ENCODE measurements around the gene TRIM34.
"Not testable (repeated sequence)": the region's sequence is repeated elsewhere in the genome, so short reads cannot be mapped to it uniquely, and the experiment has no call there.

Gene TRIM34

DNA sequence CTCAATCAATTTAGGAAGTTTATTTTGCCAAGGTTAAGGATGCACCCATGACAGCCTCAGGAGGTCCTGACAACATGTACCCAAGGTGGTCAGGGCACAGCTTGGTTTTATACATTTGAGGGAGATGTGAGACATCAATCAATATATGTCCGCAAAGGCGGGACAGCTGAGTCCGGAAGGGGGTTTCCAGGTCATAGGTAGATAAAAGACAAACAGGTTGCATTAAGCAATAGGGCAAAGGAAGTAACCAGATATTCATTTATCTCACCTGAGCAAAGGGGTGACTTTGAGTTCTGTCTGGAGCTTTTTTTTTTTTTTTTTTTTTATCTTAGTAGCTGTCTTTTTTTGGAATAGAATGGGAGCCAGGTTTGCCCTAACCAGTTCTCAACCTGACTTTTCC lies 2.0 kb upstream of the TRIM34 start:
- DNase-seq: no peak

DNA sequence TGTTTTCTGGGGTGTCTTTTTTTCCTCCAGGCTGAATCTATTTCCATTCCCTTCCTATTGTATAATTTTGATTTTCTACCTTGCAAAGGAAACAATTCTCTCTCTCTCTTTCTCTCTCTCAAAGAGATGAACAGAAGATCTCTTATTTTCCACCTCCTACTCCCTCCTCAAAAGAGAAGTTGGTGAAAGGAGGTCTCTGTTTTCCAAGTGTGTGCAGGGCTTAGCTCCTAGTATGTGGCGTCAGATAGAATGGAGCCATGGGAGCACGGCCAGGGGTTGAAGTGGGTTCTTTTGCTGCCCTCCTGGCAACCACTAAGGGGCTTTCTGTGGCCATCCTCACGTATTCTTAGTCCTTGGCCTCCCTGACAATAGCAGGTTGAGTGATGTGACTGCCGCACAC lies 480 bp downstream of the TRIM34 start:
- no peak for DNase-seq

- DNase-seq: no peak
Measured at GRCh38 chr11:5626196-5626595, 1.4 kb downstream of the TRIM34 start.

DNA sequence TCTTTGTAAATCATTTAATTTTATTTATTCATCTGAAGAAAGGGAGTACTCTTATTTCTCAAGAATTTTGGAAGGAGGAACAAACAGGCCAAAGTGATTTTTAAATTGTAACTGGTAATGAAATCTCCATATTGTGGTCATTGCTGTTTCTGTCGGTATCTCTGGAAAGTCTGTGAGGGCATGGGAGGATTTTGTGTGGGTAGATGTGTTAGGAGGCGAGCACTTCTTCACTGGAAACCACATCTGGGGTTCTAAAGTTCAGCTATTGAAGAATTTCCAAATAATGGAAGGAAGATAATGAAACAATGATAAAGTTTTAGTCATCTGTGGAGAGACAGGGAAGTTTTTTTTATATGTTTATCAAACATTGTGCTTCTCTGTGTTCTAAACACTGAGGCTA lies 6.6 kb downstream of the TRIM34 start:
- no peak for DNase-seq

- no peak for DNase-seq
Measured at GRCh38 chr11:5631969-5632635, 7.3 kb downstream of the TRIM34 start.

DNA sequence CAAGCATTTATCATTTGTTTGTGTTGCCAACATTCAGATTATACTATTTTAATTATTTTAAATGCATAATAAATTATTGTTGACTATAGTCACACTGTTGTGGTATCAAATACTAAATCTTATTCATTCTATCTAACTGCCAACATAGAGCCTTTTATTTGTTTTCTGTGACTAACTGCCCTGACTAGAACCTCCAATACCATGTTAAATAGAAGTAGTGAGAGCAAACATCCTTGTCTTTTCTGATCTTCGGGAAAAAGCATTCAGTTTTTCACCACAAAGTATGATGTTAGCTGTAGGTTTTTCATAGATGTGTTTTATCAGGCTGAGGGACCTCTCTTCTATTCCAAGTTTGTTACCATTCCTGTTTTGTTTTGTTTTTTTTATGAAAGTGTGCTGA lies 15.2 kb downstream of the TRIM34 start:
- no peak for DNase-seq

DNA sequence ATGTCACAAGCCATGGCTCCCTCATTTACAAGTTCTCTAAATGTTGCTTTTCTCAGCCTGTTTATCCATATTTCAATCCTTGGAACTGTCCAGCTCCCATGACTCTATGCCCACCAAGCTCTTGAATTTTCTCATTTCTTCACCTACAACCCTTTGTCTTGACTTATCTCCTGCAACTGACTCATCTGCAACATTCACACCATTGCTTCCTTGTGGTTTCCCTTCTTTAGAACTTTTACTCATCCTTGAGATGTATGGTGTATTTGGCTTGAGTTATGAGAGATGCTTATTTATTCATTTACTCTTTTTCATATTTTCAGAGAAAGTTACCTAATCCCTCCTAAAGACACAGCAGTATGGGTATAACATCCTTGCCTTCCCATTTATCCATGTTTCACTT lies 18.8 kb downstream of the TRIM34 start:
- no peak for DNase-seq

DNA sequence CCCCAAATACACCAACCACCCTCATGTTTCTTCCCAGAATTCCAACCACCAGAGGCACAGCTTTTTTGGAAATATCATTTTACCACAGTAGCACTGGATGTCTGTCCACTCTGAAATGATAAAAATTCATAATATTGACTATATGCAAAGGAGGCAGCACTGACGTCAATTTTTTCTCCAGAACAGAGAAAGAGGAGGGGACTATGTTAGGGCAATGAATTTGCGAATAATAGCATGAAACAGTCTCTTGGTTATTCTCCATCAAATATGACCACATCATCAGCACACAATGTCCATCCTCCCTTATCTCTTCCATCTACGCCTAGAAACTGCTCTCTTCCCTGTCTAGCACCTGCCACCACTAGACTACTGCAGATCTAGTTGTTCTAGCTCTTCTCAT lies 21.3 kb downstream of the TRIM34 start:
- no peak for DNase-seq

DNA sequence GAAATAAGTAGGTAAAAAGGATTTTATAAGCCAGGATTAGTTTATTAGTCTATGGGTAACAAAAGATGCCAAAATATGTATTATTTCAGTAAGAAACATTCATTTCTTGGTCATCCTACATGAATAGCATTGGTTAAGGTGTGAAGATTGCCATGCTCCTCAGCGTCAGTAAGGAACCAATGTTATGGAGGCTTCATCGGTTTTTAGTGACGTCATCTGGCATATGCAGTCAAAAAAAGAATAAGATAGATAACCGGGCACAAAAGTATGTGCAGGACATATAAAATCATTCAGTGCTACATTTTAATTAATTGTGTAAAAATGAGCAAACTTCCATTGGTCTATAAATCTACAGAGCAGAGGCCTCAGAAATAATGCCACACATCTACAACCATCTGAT lies 30.7 kb downstream of the TRIM34 start:
- no peak for DNase-seq

- DNase-seq: not testable (repeated sequence)
Measured at GRCh38 chr11:5656956-5657355, 32.2 kb downstream of the TRIM34 start.

- DNase-seq: no peak
Measured at GRCh38 chr11:5658318-5658717, 33.5 kb downstream of the TRIM34 start.

GRCh38 chr11:5663511-5663910 lies 38.7 kb downstream of the TRIM34 start:
- no peak for DNase-seq

DNA sequence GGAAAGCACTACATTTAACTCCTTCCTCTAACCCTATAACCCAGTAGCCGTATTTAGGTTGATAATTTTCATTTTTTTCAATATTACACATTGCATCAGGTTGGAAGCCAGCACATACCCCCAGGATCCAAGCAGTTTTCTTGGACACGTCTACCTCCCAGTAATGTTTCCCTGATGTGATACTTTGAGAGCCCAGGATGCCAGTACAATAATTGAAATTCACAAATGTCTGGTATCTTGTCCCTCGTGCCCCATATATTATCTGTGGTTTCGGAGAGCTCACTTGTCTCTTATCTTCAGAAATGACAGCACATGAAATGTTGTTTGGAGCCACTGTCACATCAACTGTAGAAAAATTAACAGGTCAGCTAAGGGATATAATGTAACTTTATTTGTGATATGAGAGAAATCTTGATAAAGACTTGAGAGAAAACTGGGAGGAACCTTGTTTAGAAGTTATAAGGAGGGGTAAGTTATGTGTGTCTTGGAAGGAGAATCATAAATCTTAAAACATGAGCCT lies 40.3 kb downstream of the TRIM34 start:
- DNase-seq: peak; percentile 65

DNA sequence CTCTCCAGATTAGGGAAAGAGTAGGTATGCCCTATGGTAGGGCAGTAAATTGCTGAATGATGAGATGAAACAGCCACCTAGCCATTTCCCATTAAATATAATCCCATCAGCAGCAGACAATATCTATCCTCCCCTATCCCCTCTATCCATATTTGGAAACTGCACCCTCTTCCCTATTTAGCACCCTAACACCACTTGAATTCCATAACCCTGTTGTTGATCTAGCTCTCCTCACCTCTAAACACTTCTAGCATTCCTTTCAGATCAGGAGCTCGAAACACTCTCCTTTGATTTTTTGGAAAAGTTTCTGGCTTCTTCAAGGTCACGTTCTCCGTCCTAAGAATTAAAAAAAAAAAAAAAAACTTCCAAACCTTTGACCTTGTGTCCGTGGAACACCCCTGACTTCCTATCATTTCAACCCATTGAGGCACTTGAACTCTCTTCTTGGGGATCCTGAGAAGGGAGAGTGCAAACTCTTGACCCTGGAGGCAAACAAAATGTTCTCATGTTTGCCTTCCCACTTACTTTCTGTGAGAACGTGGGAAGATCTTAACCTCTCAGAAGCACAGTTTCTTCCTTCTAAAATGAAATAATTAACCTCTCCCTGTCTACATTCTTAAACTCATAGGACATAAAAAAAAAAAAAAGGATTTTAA lies 41.1 kb downstream of the TRIM34 start:
- DNase-seq: no peak

DNA sequence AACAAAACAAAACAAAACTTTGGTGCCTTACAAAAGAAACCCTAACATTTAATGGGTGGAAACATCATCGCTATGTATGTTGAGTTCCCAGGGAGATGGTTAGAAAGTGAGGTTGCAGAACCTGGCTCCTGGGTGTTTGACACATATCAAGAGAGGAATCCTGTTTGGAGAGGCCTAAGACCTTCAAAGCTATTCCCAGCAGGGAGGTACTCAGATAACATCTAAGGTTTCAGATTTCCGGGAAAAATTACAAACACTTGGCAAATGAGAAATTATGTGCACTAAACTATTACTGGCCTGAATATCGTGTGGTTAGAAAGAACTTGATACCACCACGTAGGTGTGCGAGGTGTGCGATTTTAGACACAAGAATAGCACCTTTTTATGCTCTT lies 41.6 kb downstream of the TRIM34 start:
- no peak for DNase-seq

DNA sequence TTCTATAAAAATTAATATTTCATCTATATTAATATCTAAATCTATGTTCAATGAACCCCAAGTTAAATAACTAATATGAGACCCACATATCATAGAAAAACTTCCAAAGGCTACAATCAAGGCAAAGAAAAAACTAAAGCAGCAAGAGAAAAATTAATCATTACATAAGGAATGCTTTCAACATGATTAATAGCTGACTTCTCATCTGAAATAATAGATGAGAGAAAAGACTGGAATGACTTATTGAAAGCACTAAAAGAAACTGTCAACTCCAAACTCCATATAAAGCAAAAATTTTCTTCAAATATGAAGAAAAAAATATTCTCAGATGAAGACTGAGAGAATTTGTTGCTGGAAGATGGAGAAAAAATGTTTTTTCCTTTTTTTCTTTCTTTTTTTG lies 47.0 kb downstream of the TRIM34 start:
- no peak for DNase-seq

DNA sequence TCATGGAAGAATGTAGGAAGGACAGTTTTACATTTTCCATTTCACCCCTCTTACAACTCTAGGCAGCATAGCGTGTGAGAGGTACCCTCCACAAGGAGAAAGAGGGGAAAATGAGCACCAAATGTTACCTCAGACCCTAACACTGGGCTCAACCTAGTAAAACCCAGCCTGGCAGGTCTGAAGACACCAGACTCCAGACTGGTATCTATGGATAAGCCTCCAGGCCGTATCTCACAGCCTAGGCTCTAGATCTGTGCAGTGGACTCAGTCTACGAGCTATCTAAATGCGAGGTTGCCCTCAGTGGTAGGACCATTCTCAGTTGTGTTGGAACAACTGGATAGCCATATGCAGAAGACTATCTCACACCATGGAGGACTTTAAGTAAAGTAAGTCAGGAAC lies 49.6 kb downstream of the TRIM34 start:
- no peak for DNase-seq

- no peak for DNase-seq
Measured at GRCh38 chr11:5679811-5680210, 55.0 kb downstream of the TRIM34 start.

GRCh38 chr11:5682890-5683441 lies 58.2 kb downstream of the TRIM34 start:
- not testable (repeated sequence) for DNase-seq

DNA sequence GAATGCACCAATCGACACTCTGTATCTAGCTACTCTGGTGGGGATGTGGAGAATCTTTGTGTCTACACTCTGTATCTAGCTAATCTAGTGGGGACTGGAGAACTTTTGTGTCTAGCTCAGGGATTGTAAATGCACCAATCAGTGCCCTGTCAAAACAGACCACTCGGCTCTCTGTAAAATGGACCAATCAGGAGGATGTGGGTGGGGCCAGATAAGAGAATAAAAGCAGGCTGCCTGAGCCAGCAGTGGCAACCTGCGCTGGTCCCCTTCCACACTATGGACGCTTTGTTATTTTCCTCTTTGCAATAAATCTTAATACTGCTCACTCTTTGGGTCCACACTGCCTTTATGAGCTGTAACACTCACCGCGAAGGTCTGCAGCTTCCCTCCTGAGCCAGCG lies 58.8 kb downstream of the TRIM34 start:
- peak; percentile 38 for DNase-seq

DNA sequence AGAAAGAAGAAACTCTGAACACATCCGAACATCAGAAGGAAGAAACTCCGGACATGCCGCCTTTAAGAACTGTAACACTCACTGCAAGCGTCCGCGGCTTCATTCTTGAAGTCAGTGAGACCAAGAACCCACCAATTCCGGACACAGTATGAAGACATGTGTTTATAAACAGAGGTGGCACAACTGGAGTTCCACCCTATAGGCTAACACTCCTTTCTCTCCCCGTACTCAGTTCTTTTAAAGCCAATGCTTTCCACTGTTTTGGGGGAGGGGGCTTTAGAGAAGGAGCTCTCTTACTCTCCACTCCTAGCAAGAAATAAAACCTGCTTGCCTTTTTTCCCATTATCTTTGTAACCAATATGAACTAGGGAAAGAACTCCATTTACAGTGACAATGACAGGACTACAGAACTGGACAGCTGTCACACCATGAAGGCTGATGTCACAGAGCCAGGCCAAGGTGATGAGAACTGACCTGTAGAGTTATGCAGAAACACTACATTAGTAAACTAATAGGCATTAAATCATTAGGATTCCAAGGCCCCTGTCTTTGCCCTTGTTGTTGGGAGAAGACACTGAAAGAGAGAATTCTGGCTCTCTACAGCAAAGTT lies 59.3 kb downstream of the TRIM34 start:
- peak; percentile 33 for DNase-seq

- peak; percentile 94 for DNase-seq
Measured at GRCh38 chr11:5684646-5685362, 60.0 kb downstream of the TRIM34 start, which contains the start of gene TRIM5. TRIM5 (minus strand) TSS chr11:5685074; CDS start chr11:5680177, 4,897 bp downstream.

GRCh38 chr11:5686426-5686825 lies 61.6 kb downstream of the TRIM34 start:
- DNase-seq: no peak

Data from hematopoietic multipotent progenitor cell treated with erythropoietin and hydrocortisone succinate and interleukin-3 and kit ligand, for 8 days (in vitro differentiated cells).